Stimulated activated CD8-positive, alpha-beta memory T cell treated with anti-CD3 and anti-CD28 coated beads, Interleukin-4, amount 100 ng/mL, for 48 hours (primary cell): ENCODE data around the gene CILP2.

Experiments used
- DNase-seq: peaks from one replicate; pipeline ENCODE4 v3.0.0-alpha.2; 2020

The CILP2 gene

GRCh38 chr19:19538061-19538784, at the start of gene CILP2:
Gene CILP2, plus strand, starts transcription at chr19:19538265. Its CDS starts 85 bp downstream, at chr19:19538350.
- DNase-seq, result peak; percentile 71

GRCh38 chr19:19488875-19489690, 49.0 kb upstream of the CILP2 start:
- DNase-seq, result peak; percentile 88

- DNase-seq, result no peak
Measured at GRCh38 chr19:19489804-19490204, 48.3 kb upstream of the CILP2 start.

- peak; percentile 86 for DNase-seq
Measured at GRCh38 chr19:19490214-19490968, 47.7 kb upstream of the CILP2 start.

- DNase-seq, result no peak
Measured at GRCh38 chr19:19491321-19492025, 46.6 kb upstream of the CILP2 start.

DNA sequence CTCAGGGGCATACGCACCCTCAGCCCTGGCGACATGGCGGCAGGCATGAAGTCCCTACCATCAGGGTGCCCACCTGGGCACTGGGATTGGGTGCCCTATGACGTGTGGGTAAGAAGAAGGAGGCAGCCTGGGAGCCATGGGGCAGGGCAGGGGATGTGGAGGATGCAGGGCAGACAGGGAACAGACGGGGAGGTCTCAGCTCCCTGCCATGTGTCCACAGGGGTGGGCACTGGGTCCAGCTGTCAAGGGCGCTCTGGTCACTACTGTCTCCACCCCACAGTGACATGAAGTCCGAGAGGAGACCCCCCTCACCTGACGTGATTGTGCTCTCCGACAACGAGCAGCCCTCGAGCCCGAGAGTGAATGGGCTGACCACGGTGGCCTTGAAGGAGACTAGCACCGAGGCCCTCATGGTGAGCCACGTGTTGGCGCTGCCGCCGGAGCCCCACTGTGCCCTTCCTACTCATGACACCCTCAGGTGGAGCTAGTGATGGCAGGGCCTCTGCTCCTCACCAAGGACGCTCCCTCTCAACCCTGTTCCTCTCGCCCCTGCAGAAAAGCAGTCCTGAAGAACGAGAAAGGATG, 45.9 kb upstream of the CILP2 start:
- no peak for DNase-seq

- DNase-seq, result no peak
Measured at GRCh38 chr19:19493841-19494546, 44.1 kb upstream of the CILP2 start.

DNA sequence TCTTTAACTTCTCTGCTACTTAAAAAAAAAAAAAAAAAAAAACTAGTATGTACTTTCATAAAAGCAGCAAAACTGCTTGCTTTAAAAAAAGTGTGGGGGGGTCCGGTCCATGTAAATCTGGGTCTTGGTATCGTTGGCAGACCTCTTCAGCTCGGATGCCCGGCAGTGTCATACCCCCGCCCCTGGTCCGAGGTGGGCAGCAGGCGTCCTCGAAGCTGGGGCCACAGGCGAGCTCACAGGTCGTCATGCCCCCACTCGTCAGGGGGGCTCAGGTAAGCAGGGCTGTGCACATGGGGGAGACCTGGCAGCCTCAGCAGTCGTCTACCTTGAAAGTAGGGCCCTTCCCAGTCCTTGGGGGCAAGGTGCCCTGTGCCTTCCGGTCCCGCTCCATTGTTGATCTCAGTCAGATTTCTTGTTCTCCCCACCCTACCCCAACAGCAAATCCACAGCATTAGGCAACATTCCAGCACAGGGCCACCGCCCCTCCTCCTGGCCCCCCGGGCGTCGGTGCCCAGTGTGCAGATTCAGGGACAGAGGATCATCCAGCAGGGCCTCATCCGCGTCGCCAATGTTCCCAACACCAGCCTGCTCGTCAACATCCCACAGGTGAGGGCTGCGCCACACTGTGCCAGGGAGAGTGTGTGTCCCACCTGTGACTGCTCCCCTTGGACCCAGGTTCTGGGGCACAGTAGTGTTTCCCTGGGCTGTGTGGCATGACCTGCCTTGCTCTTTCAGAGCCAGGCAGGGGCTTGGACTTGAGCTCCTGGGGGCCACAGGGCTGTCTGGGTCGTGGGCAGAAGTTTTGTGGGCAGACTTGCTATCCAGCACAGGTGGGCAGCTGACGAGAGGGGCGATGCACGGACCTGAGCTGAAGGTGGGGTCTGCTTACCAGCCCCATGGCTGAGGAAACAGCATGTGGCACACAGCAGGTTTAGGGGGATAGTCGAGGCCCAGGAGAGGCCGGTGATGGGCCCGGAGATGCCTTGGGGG, 42.2 kb upstream of the CILP2 start:
- no peak for DNase-seq

DNA sequence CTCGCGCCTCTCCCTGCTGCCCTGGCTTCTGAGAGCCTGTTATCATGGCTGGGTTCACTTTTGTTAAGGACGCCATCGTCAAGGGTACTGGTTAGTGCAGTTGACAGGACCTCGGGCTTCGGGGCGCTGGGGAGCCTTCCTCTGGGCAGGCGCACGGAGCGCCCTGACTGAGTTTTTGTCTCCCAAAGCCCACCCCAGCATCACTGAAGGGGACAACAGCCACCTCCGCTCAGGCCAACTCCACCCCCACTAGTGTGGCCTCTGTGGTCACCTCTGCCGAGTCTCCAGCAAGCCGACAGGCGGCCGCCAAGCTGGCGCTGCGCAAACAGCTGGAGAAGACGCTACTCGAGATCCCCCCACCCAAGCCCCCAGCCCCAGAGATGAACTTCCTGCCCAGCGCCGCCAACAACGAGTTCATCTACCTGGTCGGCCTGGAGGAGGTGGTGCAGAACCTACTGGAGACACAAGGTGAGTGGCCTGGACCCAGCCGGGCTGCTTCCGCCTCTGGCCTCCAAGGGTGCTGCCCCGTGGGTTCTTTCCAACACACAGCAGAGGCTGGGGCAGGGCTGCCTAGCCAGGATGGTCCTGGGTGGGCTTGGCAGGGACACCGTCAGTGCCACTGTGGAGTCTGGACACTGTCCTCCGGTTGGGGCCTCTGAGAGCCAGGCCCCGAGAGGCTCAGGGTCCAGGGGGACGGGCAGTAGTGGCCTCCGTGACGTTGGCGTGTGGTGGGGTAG, 39.6 kb upstream of the CILP2 start:
- no peak for DNase-seq

GRCh38 chr19:19499272-19499995, 38.6 kb upstream of the CILP2 start:
- DNase-seq, result no peak

GRCh38 chr19:19500975-19501644, 37.0 kb upstream of the CILP2 start:
- no peak for DNase-seq

GRCh38 chr19:19501798-19502197, 36.3 kb upstream of the CILP2 start:
- no peak for DNase-seq

GRCh38 chr19:19502281-19502680, 35.8 kb upstream of the CILP2 start:
- DNase-seq, result no peak

DNA sequence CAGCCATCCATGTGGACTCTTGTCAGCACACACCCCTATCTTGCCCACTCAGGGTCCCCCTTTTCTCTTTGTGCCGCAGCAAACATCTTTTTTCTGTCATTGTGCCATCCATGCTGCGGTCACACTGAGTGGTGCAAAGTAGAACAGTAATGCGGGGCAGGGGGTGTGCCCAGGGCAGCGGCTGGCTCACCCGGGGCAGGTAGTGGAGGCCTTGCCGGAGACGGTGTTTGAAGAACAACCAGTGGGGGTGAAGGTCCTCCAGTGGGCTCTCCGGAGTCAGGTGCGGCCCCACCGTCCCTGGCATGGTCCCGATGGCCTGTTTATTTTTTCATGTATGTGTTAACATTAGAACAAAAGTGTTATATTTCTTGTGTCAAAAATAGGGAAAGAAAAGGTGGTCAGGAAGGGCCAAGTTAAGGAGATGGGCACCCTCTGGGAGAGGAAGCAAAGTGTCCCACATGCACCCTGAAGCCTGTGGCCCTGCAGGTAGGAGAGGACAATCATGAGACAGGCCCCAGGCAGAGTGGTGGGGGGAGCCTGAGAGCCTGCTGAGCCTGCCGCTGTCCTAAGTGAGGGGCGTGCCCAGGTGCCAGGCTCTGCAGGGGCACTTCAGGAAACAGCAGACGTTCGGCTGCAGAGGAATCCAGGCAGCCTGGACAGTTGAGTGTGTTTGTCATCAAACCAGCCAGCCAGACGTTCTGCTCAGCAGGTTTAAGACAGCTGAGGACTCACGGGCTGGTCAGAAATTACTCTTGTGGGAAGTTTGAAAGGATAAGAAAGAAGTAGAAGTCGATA, 35.1 kb upstream of the CILP2 start:
- DNase-seq, result no peak

DNA sequence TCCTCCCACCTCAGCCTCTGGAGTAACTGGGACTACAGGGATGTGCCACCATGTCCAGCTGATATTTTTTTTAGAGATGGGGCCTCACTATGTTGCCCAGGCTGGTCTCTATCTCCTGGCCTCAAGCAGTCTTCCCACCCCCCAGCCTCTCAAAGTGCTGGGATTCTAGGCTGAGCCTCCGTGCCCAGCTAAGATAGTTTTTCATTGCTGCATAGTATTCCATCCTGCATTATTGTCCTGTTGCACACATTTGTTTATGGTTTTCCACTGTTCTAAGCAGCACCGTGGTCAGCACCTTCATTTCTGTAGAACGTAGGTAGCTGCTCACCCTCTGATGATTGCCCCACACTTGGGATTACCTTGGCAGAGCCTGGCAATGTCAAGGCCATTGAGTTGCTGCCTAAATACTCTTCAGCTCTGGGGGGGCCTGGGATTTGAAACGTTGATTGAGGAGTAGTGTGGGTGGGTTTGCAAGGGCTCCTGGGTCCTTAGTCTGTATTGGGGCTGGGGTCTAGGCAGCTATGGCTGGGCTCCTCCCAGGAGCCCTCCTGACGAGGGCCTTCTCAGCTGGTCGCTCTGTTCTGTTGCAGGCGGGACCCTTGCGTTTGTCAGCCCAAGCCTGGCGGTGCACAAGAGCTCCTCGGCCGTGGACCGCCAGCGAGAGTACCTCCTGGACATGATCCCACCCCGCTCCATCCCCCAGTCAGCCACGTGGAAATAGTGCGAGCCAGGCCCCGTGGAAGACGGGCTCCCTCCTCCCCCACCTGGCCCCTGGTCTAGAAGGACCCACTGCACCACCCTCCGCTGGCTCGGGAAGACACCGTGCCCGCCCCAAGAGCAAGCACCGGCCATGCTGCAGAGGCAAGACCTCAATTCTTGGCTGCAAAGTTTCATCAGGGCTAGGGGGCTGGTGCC, 33.1 kb upstream of the CILP2 start:
- no peak for DNase-seq

GRCh38 chr19:19505669-19506326, 32.3 kb upstream of the CILP2 start:
- no peak for DNase-seq
